C4-2B (cell line): Measurements from ENCODE around the gene DYNC2I2.
A peak's percentile ranks its signal among the peaks of the same experiment; 100 is the strongest.

Experiments
- H3K27ac ChIP-seq: fragments of 450-650 bp; 2 replicates; pipeline ENCODE4 v1.5.1; 2017
- ZFX ChIP-seq: fragments of 450-650 bp; IDR thresholded peaks from 2 replicates; pipeline ENCODE4 v1.6.1; 2017
- TF ChIP-seq, protein P1 (sequence below): fragments of 450-650 bp; conservative IDR thresholded peaks from 2 replicates; pipeline ENCODE4 v1.5.1; 2017; ENCODE audit warnings: mild to moderate bottlenecking

The DYNC2I2 gene

DNA sequence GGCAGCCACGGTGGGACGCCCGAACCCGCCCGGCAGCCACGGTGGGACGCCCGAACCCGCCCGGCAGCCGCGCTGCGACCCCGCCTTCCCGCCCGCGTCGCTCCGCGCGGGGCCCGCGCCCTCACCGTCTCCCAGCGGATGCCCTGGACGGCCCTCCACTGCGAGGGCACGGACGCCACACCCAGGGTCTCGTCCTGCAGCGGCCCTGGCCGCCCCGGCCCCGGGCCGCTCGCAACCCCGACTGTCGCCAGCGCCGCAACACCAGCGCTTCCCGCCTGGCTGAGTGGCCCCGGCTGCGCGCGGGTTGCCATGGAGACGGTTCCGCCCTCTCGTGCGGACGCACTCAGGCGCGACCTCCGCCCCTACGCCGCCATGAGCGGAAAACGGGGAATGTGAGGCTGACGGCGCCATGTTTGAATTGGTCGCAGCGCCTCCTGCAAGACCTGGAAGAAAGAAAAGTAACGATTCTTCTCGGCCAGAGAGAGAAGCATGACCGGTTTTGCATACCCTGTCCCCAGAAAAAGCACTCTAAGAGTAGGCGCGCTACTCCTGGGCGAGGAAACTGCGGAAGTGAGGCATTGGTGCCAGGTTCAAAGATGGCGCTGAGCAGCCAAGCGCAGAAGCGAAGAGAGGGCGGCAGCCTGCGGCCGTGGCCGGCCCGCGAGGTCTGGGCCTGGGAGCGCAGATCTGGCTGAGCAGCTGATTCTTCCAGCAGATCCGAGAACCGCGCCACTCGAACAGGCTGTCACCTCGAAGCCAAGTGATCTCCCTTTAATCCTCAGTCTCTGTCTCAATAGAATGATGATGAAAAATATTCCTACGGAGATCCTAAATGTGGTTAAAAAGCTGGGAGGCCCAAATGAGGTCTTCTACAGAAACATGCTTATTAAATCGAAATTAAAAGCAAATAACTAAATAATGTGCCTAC is at the start of gene DYNC2I2:
Gene DYNC2I2, minus strand, starts transcription at position 432 of the 928 bp plus-strand sequence. Its CDS starts 121 bp downstream, at position 311.
- TF ChIP-seq, protein P1, sequence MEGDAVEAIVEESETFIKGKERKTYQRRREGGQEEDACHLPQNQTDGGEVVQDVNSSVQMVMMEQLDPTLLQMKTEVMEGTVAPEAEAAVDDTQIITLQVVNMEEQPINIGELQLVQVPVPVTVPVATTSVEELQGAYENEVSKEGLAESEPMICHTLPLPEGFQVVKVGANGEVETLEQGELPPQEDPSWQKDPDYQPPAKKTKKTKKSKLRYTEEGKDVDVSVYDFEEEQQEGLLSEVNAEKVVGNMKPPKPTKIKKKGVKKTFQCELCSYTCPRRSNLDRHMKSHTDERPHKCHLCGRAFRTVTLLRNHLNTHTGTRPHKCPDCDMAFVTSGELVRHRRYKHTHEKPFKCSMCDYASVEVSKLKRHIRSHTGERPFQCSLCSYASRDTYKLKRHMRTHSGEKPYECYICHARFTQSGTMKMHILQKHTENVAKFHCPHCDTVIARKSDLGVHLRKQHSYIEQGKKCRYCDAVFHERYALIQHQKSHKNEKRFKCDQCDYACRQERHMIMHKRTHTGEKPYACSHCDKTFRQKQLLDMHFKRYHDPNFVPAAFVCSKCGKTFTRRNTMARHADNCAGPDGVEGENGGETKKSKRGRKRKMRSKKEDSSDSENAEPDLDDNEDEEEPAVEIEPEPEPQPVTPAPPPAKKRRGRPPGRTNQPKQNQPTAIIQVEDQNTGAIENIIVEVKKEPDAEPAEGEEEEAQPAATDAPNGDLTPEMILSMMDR = no peak
- peak; percentile 52; the same call in 1 of the 2 replicates for TF ChIP-seq ZFX

GRCh38 chr9:128706045-128706444 is 49.4 kb upstream of the DYNC2I2 start:
- no peak overlapping the region for H3K27ac ChIP-seq
- TF ChIP-seq, protein P1 = no peak
- no peak for TF ChIP-seq ZFX

More for the DNA sequence above, at the start of gene DYNC2I2:
- peak within 1 kb of the TSS; percentile 93 for H3K27ac ChIP-seq

DNA sequence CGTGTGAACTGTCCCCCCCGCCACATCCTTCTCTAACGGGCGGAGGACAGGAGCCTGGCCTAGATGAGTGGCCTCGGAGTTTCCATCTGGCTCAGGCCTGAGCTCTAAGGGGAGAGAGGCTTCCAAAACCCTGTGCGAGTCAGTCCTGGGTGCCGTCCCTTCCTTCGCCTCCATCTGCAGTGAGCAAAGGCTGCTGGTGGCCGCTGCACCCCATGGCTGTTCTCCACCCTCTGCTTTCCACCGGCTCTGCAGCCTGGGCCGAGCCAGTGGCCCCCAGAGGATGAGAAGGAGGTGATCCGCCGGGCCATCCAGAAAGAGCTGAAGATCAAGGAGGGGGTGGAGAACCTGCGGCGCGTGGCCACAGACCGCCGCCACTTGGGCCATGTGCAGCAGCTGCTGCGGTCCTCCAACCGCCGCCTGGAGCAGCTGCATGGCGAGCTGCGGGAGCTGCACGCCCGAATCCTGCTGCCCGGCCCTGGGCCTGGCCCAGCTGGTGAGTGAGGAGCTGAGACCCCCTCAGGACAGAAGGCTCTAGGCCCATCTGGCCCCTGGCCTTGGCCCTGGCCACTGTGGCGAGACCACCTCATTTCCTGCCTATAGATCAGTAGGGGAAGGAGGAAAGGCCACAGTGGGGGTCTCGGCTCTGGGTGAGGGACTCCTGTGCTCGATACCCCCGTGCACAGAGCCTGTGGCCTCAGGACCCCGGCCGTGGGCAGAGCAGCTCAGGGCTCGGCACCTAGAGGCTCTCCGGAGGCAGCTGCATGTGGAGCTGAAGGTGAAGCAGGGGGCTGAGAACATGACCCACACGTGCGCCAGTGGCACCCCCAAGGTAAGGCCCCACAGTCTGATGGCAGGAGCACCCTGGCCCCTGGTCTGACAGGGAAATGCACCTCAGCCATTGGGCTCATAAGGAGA is 48.7 kb upstream of the DYNC2I2 start:
- no peak overlapping the region for H3K27ac ChIP-seq
- TF ChIP-seq, protein P1 = no peak
- TF ChIP-seq ZFX = no peak

GRCh38 chr9:128704356-128704670 is 47.7 kb upstream of the DYNC2I2 start:
- TF ChIP-seq, protein P1 = no peak
- H3K27ac ChIP-seq = no peak overlapping the region

DNA sequence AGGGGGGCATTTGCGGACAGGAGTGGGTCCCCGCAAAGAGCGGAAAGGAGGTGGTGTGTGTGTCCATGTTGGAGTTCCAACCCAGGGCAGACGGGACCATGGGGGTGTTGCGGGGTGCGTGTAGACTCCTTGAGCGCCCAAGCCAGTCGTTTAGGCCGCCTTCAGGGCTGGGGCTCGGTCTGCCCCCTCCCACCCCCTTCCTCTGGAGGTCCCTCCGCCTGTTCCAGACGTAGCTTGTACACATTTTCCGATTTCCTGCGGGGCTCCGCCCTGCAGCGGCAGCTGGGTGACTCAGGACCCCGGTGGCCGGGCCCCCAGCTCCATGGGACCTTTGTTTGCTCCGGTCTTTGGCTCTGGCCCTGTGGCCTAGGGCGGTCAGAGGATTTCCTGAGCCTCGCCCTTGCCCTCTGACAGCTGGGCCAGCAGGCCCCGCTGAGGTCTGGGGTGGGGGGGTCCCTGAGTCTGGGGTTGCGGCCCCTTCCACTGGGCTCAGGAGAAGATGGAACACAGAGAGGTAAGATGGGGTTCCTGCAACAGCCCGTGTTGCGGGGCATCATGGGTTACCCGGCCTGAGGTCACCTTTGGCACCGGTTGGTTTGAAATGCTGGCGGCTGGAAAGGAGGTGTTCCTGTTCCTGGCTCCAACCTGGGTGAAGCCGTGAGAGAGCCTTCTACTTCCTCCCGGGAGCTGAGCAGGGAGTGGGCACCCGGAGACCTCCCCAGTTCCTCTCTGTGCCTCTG is 47.1 kb upstream of the DYNC2I2 start:
- no peak overlapping the region for H3K27ac ChIP-seq

GRCh38 chr9:128702949-128703615 is 46.4 kb upstream of the DYNC2I2 start:
- TF ChIP-seq, protein P1 = no peak; the same call in 1 of the 2 replicates
- no peak for TF ChIP-seq ZFX
- peak overlapping the region; percentile 70 for H3K27ac ChIP-seq

More for the DNA sequence above, 47.1 kb upstream of the DYNC2I2 start:
- TF ChIP-seq, protein P1 = no peak
- no peak for TF ChIP-seq ZFX
